Measurements from ENCODE around the gene TRIP13.

DNA sequence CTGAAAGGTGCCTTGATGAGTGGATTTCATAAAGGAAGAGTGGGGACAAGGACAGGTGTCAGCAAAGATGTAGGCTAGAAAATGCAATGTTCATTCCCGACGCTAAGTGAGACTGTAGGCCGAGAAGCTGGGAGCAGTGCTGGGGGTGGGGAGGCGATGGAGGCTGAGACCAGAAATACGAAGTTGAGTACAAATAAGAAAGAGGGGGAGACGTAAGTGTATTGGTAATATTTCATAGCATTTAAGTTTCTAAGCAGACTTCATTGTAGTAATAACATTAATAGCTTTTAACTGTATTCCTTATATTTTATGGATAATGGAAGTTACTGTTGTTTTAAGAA is 11.0 kb downstream of the TRIP13 start:
- TF ChIP-seq, protein P1, sequence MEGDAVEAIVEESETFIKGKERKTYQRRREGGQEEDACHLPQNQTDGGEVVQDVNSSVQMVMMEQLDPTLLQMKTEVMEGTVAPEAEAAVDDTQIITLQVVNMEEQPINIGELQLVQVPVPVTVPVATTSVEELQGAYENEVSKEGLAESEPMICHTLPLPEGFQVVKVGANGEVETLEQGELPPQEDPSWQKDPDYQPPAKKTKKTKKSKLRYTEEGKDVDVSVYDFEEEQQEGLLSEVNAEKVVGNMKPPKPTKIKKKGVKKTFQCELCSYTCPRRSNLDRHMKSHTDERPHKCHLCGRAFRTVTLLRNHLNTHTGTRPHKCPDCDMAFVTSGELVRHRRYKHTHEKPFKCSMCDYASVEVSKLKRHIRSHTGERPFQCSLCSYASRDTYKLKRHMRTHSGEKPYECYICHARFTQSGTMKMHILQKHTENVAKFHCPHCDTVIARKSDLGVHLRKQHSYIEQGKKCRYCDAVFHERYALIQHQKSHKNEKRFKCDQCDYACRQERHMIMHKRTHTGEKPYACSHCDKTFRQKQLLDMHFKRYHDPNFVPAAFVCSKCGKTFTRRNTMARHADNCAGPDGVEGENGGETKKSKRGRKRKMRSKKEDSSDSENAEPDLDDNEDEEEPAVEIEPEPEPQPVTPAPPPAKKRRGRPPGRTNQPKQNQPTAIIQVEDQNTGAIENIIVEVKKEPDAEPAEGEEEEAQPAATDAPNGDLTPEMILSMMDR (IDR thresholded peaks at IDR 0.05; ENCODE audit: low read depth, low read length, poor library complexity, severe bottlenecking): no peak
- TF ChIP-seq EZH2phosphoT487 (IDR thresholded peaks at IDR 0.05; ENCODE audit: borderline replicate concordance, low read length): no peak
